ENCODE measurements around the gene KAT2A. TPM values are rescaled to one million over a fixed set of nuclear protein-coding genes. Genes with fewer than 3 reads are reported as not detected.

The KAT2A gene
- total RNA-seq, 3 donors from 2014 or later (not counting 1 experiment from before 2014, with no cell fraction given), result 29.6 to 32.8 (median 29.9) TPM

DNA sequence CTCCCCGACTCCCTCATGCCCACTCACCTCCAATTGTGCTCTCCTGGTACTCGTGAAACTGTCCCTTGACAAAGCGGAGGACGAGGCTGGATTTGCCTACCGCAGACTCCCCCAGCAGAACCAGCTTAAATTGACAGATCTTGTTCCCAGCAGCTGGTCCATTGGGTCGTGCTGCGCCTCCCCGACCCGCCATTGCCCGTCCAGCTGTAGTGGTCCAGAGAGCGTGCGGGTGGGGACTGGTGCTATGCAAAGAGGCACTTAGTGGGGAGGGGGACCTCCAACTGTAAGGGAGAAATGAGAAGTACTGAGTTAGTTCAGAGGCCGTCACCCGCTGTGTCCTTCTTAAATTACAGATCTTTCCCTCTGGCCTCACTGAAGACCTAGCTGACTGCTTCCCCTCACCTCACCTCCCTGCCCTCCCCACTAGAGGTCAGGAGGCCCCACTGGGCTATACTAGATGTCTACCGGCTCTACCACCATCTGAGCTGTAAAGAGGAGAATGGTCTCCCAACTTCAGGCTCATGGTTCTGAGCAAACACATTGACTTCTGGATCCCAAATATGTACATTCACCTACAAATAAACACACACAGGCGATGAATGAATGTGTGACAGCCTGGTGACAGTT lies 9.3 kb upstream of the KAT2A start:
- H3K4me3 ChIP-seq (ENCODE audit: low read length), result no peak overlapping the region
- peaks cover 30% of the 10 kb centered on the region for H3K4me1 ChIP-seq (ENCODE audit: control insufficient read depth, insufficient read depth, low read length)
- 95% methylated on average over 16 of the region's 16 CpGs for WGBS (ENCODE audit: insufficient coverage)
- no peaks in the 10 kb centered on the region for H3K9me3 ChIP-seq (ENCODE audit: control insufficient read depth, insufficient read depth, low read length)
- Mint-ChIP-seq H3K27ac (peak overlapping the region in 1 of 2 donors; percentile 44), H3K27me3 (ENCODE audit: low read depth in 2 of 2) (no peaks in the 10 kb centered on the region), H3K9me3 (no peaks in the 10 kb centered on the region), H3K36me3 (peaks cover 7% of the 10 kb centered on the region), H3K4me1 (peaks cover 37 to 46% of the 10 kb centered on the region in 2 donors), H3K4me3 (no peak overlapping the region)
- ATAC-seq, result no peak
- H3K27me3 ChIP-seq (ENCODE audit: control insufficient read depth, insufficient read depth, low read length), result no peaks in the 10 kb centered on the region
- peaks cover 57% of the 10 kb centered on the region for H3K36me3 ChIP-seq (ENCODE audit: control insufficient read depth, insufficient read depth, low read length)
- no peak for DNase-seq
- TF ChIP-seq, protein P1, sequence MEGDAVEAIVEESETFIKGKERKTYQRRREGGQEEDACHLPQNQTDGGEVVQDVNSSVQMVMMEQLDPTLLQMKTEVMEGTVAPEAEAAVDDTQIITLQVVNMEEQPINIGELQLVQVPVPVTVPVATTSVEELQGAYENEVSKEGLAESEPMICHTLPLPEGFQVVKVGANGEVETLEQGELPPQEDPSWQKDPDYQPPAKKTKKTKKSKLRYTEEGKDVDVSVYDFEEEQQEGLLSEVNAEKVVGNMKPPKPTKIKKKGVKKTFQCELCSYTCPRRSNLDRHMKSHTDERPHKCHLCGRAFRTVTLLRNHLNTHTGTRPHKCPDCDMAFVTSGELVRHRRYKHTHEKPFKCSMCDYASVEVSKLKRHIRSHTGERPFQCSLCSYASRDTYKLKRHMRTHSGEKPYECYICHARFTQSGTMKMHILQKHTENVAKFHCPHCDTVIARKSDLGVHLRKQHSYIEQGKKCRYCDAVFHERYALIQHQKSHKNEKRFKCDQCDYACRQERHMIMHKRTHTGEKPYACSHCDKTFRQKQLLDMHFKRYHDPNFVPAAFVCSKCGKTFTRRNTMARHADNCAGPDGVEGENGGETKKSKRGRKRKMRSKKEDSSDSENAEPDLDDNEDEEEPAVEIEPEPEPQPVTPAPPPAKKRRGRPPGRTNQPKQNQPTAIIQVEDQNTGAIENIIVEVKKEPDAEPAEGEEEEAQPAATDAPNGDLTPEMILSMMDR (IDR thresholded peaks at IDR 0.05), result no peak
- no peak overlapping the region for H3K27ac ChIP-seq (ENCODE audit: low read length)
- intact Hi-C loops (cut with micrococcal nuclease), result no loop called here

DNA sequence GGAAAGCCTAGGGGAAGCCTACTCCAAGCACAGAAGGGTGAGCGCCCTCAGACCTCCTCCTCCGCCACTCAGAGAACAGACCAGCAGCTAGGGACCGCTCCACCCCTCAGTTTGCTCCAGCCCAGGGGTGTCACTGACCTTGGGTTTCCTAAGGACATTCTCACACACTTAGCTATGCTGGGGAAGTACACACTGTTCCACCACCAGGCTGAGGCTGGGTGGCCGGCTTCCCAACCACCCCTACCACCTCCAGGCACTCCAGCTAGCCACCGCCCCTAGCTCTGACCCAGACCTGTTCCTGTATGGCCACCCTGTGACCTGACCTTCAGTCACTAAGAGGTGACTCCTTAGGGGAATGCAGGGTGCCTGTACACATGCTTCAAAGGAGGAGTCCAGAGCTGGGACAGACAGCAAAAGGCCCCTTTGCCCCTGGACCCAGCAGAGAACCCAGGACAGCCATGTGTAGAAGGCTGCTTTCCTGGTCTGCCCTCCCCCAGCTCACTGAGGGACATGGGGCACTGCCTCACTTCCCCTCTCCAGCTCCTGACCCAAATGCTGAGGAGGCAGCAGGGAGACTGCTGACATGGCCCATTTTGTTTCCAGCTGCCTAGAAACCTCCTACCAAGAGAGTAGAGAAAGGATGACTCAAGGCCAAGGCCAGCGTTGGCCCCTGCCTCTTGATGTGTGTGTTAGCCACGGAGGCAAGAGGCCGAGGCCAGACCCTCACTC lies 8.1 kb upstream of the KAT2A start:
- H3K9me3 ChIP-seq (ENCODE audit: control insufficient read depth, insufficient read depth, low read length), result no peaks in the 10 kb centered on the region
- Mint-ChIP-seq H3K9me3 (no peaks in the 10 kb centered on the region), H3K27me3 (ENCODE audit: low read depth in 2 of 2) (no peaks in the 10 kb centered on the region), H3K36me3 (peaks cover 7% of the 10 kb centered on the region), H3K4me1 (peaks cover 37 to 43% of the 10 kb centered on the region in 2 donors), H3K4me3 (no peak overlapping the region), H3K27ac (peak overlapping the region; percentile 23 to 72)
- H3K4me3 ChIP-seq (ENCODE audit: low read length), result no peak overlapping the region
- no peak for ATAC-seq
- H3K27me3 ChIP-seq (ENCODE audit: control insufficient read depth, insufficient read depth, low read length), result no peaks in the 10 kb centered on the region
- no peak overlapping the region for H3K27ac ChIP-seq (ENCODE audit: low read length)
- DNase-seq, result no peak
- H3K4me1 ChIP-seq (ENCODE audit: control insufficient read depth, insufficient read depth, low read length), result peaks cover 24% of the 10 kb centered on the region
- H3K36me3 ChIP-seq (ENCODE audit: control insufficient read depth, insufficient read depth, low read length), result peaks cover 62% of the 10 kb centered on the region
- intact Hi-C loops (cut with micrococcal nuclease), result no loop called here
- TF ChIP-seq, protein P1 (IDR thresholded peaks at IDR 0.05), result no peak
- WGBS (ENCODE audit: insufficient coverage), result 98% methylated on average over 8 of the region's 8 CpGs

DNA sequence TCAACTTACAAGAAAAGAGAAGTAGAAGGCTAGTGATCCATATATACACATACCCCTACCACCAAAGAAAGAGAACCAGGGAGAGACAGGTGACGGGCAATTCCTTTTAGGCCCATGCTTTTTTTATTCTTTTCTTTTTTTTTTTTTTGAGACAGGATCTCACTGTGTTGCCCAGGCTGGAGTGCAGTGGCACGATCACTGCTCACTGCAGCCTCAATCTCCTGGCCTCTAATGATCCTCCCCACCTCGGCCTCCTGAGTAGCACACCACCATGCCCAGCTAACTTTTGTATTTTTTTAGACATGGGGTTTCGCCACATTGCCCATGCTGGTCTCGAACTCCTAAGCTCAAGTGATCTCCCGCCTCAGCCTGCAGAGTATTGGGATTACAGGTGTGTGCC lies 6.2 kb upstream of the KAT2A start:
- H3K36me3 Mint-ChIP-seq, result peaks cover 7% of the 10 kb centered on the region
- no peak for DNase-seq
- no peaks in the 10 kb centered on the region for H3K27me3 ChIP-seq (ENCODE audit: control insufficient read depth, insufficient read depth, low read length)

More for the DNA sequence above, 6.2 kb upstream of the KAT2A start:
- H3K27ac ChIP-seq (ENCODE audit: low read length), result no peak overlapping the region
- H3K4me1 Mint-ChIP-seq, result peaks cover 20 to 24% of the 10 kb centered on the region in 2 donors
- H3K9me3 ChIP-seq (ENCODE audit: control insufficient read depth, insufficient read depth, low read length), result no peaks in the 10 kb centered on the region
- peaks cover 6% of the 10 kb centered on the region for H3K4me1 ChIP-seq (ENCODE audit: control insufficient read depth, insufficient read depth, low read length)
- H3K27ac Mint-ChIP-seq, result no peak overlapping the region
- intact Hi-C loops (cut with micrococcal nuclease), result no loop called here
- 100% methylated on average over 6 of the region's 6 CpGs for WGBS (ENCODE audit: insufficient coverage)
- no peaks in the 10 kb centered on the region for H3K9me3 Mint-ChIP-seq
- H3K36me3 ChIP-seq (ENCODE audit: control insufficient read depth, insufficient read depth, low read length), result peaks cover 61% of the 10 kb centered on the region
- H3K4me3 Mint-ChIP-seq, result no peak overlapping the region
- H3K27me3 Mint-ChIP-seq (ENCODE audit: low read depth in 2 of 2), result no peaks in the 10 kb centered on the region
- H3K4me3 ChIP-seq (ENCODE audit: low read length), result no peak overlapping the region
- TF ChIP-seq, protein P1 (IDR thresholded peaks at IDR 0.05), result no peak
- ATAC-seq, result no peak
